IMR-90 (cell line): ENCODE data around the gene LRP5. TPM values are rescaled to one million over a fixed set of nuclear protein-coding genes. Genes with fewer than 3 reads are reported as not detected.
A peak's percentile ranks its signal among the peaks of the same experiment; 100 is the strongest.

Experiments used
- ATAC-seq: fragments of 200-7000 bp; cut with Tn5 transposase; 2 replicates; pipeline ENCODE4 v1.9.1; 2020; ENCODE audit warnings: low read depth, mild to moderate bottlenecking, moderate library complexity
- BruUV-seq: library from RNA; stranded (reverse); fragments of 400-500 nt; replicated peaks from 2 replicates; lab custom pipeline; 2021; lab: Mats Ljungman, UMichigan
- CTCF ChIA-PET: fragments of 300-600 bp; formaldehyde crosslinking; extraction: SDS; loops from one replicate; lab custom pipeline; 2021; ENCODE audit warnings: antibody characterized with exemption; lab: Yijun Ruan, JAX
- POLR2A ChIA-PET: fragments of 300-600 bp; sonication (Branson Sonifier 250); formaldehyde crosslinking; loops from one replicate; lab custom pipeline; 2022; ENCODE audit warnings: antibody characterized with exemption; ENCODE audit not compliant: unreplicated experiment; lab: Charles Lee
- DNase-seq: peaks from one replicate; pipeline ENCODE4 v3.0.0; 2013
- H2AFZ ChIP-seq: replicated peaks from 2 replicates; pipeline ENCODE3; 2013; ENCODE audit warnings: low read length, mild to moderate bottlenecking; ENCODE audit not compliant: poor library complexity
- H2AK5ac ChIP-seq: 2 replicates; pipeline ENCODE4 v1.6.1; 2013; ENCODE audit warnings: low read depth, low read length, inconsistent platforms
- H2AK9ac ChIP-seq: replicated peaks from 2 replicates; pipeline ENCODE3; 2013; ENCODE audit warnings: mild to moderate bottlenecking, low read depth, low read length, moderate library complexity; ENCODE audit not compliant: poor library complexity
- H2BK120ac ChIP-seq: 2 replicates; pipeline ENCODE4 v1.6.1; 2013; ENCODE audit warnings: low read depth, low read length, inconsistent platforms
- H2BK15ac ChIP-seq: 3 replicates; pipeline ENCODE4 v1.6.1; 2013; ENCODE audit warnings: low read depth, low read length, inconsistent platforms
- H2BK20ac ChIP-seq: 2 replicates; pipeline ENCODE4 v1.6.1; 2013; ENCODE audit warnings: low read depth, mild to moderate bottlenecking, inconsistent platforms, low read length, moderate library complexity
- H2BK5ac ChIP-seq: 2 replicates; pipeline ENCODE4 v1.6.1; 2013; ENCODE audit warnings: mild to moderate bottlenecking, low read depth, low read length, inconsistent platforms; ENCODE audit not compliant: poor library complexity, severe bottlenecking
- H3K14ac ChIP-seq: replicated peaks from 2 replicates; pipeline ENCODE4 v1.6.1; 2013; ENCODE audit warnings: low read depth, low read length, inconsistent platforms
- H3K18ac ChIP-seq: 2 replicates; pipeline ENCODE4 v1.6.1; 2013; ENCODE audit warnings: low read depth, low read length, control low read depth
- H3K23ac ChIP-seq: 2 replicates; pipeline ENCODE4 v1.6.1; 2013; ENCODE audit warnings: low read depth, low read length, inconsistent platforms
- H3K27ac ChIP-seq: 2 replicates; pipeline ENCODE4 v1.5.1; 2013; ENCODE audit warnings: mild to moderate bottlenecking, control low read depth, low read length; ENCODE audit not compliant: insufficient read depth
- H3K27me3 ChIP-seq: 2 replicates; pipeline ENCODE4 v1.6.1; 2013; ENCODE audit warnings: low read length; ENCODE audit not compliant: control insufficient read depth, insufficient read depth
- H3K36me3 ChIP-seq: 2 replicates; pipeline ENCODE4 v1.6.1; 2013; ENCODE audit warnings: low read length, mixed read lengths; ENCODE audit not compliant: control insufficient read depth, insufficient read depth
- H3K4ac ChIP-seq: 2 replicates; pipeline ENCODE4 v1.6.1; 2013; ENCODE audit warnings: low read depth, low read length, inconsistent platforms
- H3K4me1 ChIP-seq: 2 replicates; pipeline ENCODE4 v1.6.1; 2013; ENCODE audit warnings: low read length, mixed read lengths; ENCODE audit not compliant: control insufficient read depth, insufficient read depth
- H3K4me2 ChIP-seq: 2 replicates; pipeline ENCODE4 v1.6.1; 2013; ENCODE audit warnings: low read depth, mild to moderate bottlenecking, control low read depth, low read length, moderate library complexity
- H3K4me3 ChIP-seq: 2 replicates; pipeline ENCODE4 v1.5.1; 2013; ENCODE audit warnings: low read depth, mild to moderate bottlenecking, control low read depth, low read length, moderate library complexity; ENCODE audit not compliant: insufficient read depth
- H3K56ac ChIP-seq: 2 replicates; pipeline ENCODE4 v1.6.1; 2013; ENCODE audit warnings: low read length, inconsistent platforms; ENCODE audit not compliant: insufficient read depth; ENCODE audit errors: extremely low read depth
- H3K79me1 ChIP-seq, 2 experiments: 2 replicates each; pipeline ENCODE4 v1.6.1; 2013; ENCODE audit warnings: low read length in 2 of 2, inconsistent platforms in 1 of 2, low read depth in 1 of 2
- H3K9ac ChIP-seq: 2 replicates; pipeline ENCODE4 v1.6.1; 2013; ENCODE audit warnings: low read depth, low read length, control low read depth
- H3K9me1 ChIP-seq: 2 replicates; pipeline ENCODE4 v1.6.1; 2013; ENCODE audit warnings: low read length, inconsistent platforms; ENCODE audit not compliant: insufficient read depth
- H3K9me3 ChIP-seq: 2 replicates; pipeline ENCODE4 v1.6.1; 2013; ENCODE audit warnings: low read length; ENCODE audit not compliant: control insufficient read depth, insufficient read depth
- H4K20me1 ChIP-seq: 2 replicates; pipeline ENCODE4 v1.6.1; 2013; ENCODE audit warnings: low read length, inconsistent platforms; ENCODE audit not compliant: insufficient read depth
- H4K5ac ChIP-seq: 2 replicates; pipeline ENCODE4 v1.6.1; 2013; ENCODE audit warnings: mild to moderate bottlenecking, low read depth, low read length, control low read depth
- H4K8ac ChIP-seq, 2 experiments: 2 replicates each; pipeline ENCODE4 v1.6.1; 2013; ENCODE audit warnings: low read depth in 2 of 2, low read length in 2 of 2, control low read depth in 1 of 2, inconsistent platforms in 1 of 2
- H4K91ac ChIP-seq: 2 replicates; pipeline ENCODE4 v1.6.1; 2013; ENCODE audit warnings: low read depth, low read length, inconsistent platforms; ENCODE audit not compliant: insufficient read depth
- RCOR1 ChIP-seq: IDR thresholded peaks from 2 replicates; pipeline ENCODE4 v1.6.1; 2012; ENCODE audit warnings: mild to moderate bottlenecking, low read length, improper control_type of control experiment; ENCODE audit not compliant: insufficient replicate concordance
- WGBS, 2 experiments: methylation state at CpG; one replicate each; pipeline versions ENCODE4 v1.1.5 to v1.1.7; 2013; ENCODE audit warnings: missing lambda C conversion rate in 2 of 2; ENCODE audit not compliant: insufficient read length in 1 of 2; ENCODE audit errors: extremely low coverage in 2 of 2; 5-methylcytosine and 5-hydroxymethylcytosine counted together
- dilution Hi-C: fragments of 300-500 bp; cut with HindIII; formaldehyde crosslinking; loops from one replicate; pipeline ENCODE4 v1.14.3; 2018; ENCODE audit warnings: low sequenced_read_pairs; ENCODE audit not compliant: unreplicated experiment
- in situ Hi-C: fragments of 300-500 bp; cut with MboI; formaldehyde crosslinking; loops from 3 replicates; pipeline ENCODE4 v1.14.3; 2019; ENCODE audit warnings: low sequenced_read_pairs, inconsistent platforms, mixed read lengths
- intact Hi-C: fragments of 100-400 bp; cut with micrococcal nuclease; formaldehyde crosslinking; loops from 2 replicates; pipeline ENCODE4 v1.10.0; 2022
- polyA plus RNA-seq, 3 experiments: library from polyadenylated mRNA; depleted of rRNA; stranded (reverse); fragments of >200 nt; gene quantifications; 2 replicates each; pipeline ENCODE4 v1.2.3, GENCODE V29; 2012; ENCODE audit warnings: low replicate concordance in 1 of 3
- total RNA-seq: library from RNA; depleted of rRNA; stranded (reverse); fragments of >200 nt; gene quantifications from 2 replicates; pipeline ENCODE4 v1.2.3, GENCODE V29; 2012

The LRP5 gene
- total and polyA plus RNA-seq, 2 of the 4 experiments (the other 2 are of a cell fraction) = 10.4 to 15.0 TPM

DNA sequence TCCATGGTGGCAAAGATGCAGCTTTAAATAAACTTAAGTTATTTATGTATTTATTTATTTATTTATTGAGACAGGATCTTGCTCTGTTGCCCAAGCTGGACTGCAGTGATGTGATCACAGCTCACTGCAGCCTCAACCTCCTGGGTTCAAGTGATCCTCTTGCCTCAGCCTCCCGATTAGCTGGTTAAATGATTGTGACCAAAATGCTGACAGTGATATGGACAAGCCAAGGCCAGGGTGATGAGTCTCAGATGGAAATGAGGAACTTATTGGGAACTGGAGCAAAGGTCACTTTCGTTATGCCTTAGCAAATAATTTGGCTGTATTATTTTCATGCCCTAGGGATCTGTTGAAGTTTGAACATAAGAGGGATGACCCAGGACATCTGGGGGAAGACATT, 9.3 kb upstream of the LRP5 start:
- Histone ChIP-seq H3K23ac (no peak overlapping the region), H4K8ac (no peak overlapping the region), H3K9me1 (no peaks in the 10 kb centered on the region), H4K91ac (no peak overlapping the region), H2BK120ac (no peak overlapping the region), H3K4ac (no peak overlapping the region), H2BK5ac (no peak overlapping the region), H3K56ac (no peak overlapping the region), H3K4me3 (no peak overlapping the region), H3K27me3 (no peaks in the 10 kb centered on the region; the same call in 1 of the 2 replicates), H2AK9ac (no peak overlapping the region), H4K5ac (no peak overlapping the region), H3K4me2 (no peak overlapping the region), H2AFZ (no peak overlapping the region), H3K27ac (no peak overlapping the region), H2BK15ac (no peak overlapping the region), H3K18ac (no peak overlapping the region), H2AK5ac (0 out of 2 replicates have a peak overlapping the region, but pooled peaks have one; percentile 33), H4K20me1 (no peaks in the 10 kb centered on the region), H3K14ac (no peak overlapping the region), H3K36me3 (no peaks in the 10 kb centered on the region), H3K9ac (no peak overlapping the region), H3K9me3 (peaks cover 3% of the 10 kb centered on the region; the same call in 1 of the 2 replicates), H2BK20ac (no peak overlapping the region), H3K4me1 (peaks cover 2% of the 10 kb centered on the region), H3K79me1 (no peaks in the 10 kb centered on the region)
- ATAC-seq = no peak
- DNase-seq = no peak
- no peak for TF ChIP-seq RCOR1
- POLR2A ChIA-PET = no interaction called here
- intact Hi-C loops = no loop called here
- dilution Hi-C loops = no loop called here
- in situ Hi-C loops = no loop called here
- CTCF ChIA-PET = no interaction called here
- WGBS, 2 experiments = no CpG with 5 or more reads among the region's 2 CpGs
- no TSS peak for BruUV-seq
